Glutamatergic neuron (in vitro differentiated cells): ENCODE results near the gene SST. TPM values are rescaled to one million over a fixed set of nuclear protein-coding genes. Genes with fewer than 3 reads are reported as not detected.

ENCODE experiments used
- DNase-seq: peaks from one replicate; pipeline ENCODE4 v3.0.0; 2022
- H3K27ac Mint-ChIP-seq: one replicate; pipeline ENCODE4 v1.8.0; 2020; ENCODE audit warnings: mild to moderate bottlenecking, mixed read lengths, inconsistent platforms; ENCODE audit not compliant: unreplicated experiment
- H3K27me3 Mint-ChIP-seq: one replicate; pipeline ENCODE4 v1.8.0; 2020; ENCODE audit warnings: mild to moderate bottlenecking, moderate library complexity, mixed read lengths, inconsistent platforms; ENCODE audit not compliant: unreplicated experiment
- H3K36me3 Mint-ChIP-seq: one replicate; pipeline ENCODE4 v1.8.0; 2020; ENCODE audit warnings: mild to moderate bottlenecking, mixed read lengths, inconsistent platforms; ENCODE audit not compliant: unreplicated experiment
- H3K4me1 Mint-ChIP-seq: one replicate; pipeline ENCODE4 v1.8.0; 2020; ENCODE audit warnings: mild to moderate bottlenecking, low read depth, mixed read lengths, inconsistent platforms; ENCODE audit not compliant: unreplicated experiment
- H3K4me3 Mint-ChIP-seq: one replicate; pipeline ENCODE4 v1.8.0; 2020; ENCODE audit warnings: mild to moderate bottlenecking, mixed read lengths, inconsistent platforms; ENCODE audit not compliant: unreplicated experiment
- H3K9me3 Mint-ChIP-seq: one replicate; pipeline ENCODE4 v1.8.0; 2020; ENCODE audit warnings: mild to moderate bottlenecking, moderate library complexity, mixed read lengths, inconsistent platforms; ENCODE audit not compliant: unreplicated experiment
- total RNA-seq: library from RNA; stranded (reverse); fragmentation: NEBNext Ultra II Directional; extraction: Animal tissue kit (Norgen Biotek cat#: 25700); gene quantifications from one replicate; pipeline ENCODE4 v1.2.1, GENCODE V29; 2021; ENCODE audit not compliant: unreplicated experiment
- TF ChIP-seq, protein P1 (sequence below): fragments of 200-600 bp; sonication (generic); IDR thresholded peaks from one replicate; pipeline ENCODE4 v1.5.0; 2021; ENCODE audit not compliant: partially characterized antibody, unreplicated experiment

The SST gene
- total RNA-seq, 1 donor from 2014 or later, result 1,741 TPM

GRCh38 chr3:187705164-187705563 is 35.0 kb upstream of the SST start:
- H3K4me3 Mint-ChIP-seq, result no peak overlapping the region
- DNase-seq, result no peak
- H3K36me3 Mint-ChIP-seq, result no peaks in the 10 kb centered on the region
- peaks cover 2% of the 10 kb centered on the region for H3K27me3 Mint-ChIP-seq
- TF ChIP-seq, protein P1, sequence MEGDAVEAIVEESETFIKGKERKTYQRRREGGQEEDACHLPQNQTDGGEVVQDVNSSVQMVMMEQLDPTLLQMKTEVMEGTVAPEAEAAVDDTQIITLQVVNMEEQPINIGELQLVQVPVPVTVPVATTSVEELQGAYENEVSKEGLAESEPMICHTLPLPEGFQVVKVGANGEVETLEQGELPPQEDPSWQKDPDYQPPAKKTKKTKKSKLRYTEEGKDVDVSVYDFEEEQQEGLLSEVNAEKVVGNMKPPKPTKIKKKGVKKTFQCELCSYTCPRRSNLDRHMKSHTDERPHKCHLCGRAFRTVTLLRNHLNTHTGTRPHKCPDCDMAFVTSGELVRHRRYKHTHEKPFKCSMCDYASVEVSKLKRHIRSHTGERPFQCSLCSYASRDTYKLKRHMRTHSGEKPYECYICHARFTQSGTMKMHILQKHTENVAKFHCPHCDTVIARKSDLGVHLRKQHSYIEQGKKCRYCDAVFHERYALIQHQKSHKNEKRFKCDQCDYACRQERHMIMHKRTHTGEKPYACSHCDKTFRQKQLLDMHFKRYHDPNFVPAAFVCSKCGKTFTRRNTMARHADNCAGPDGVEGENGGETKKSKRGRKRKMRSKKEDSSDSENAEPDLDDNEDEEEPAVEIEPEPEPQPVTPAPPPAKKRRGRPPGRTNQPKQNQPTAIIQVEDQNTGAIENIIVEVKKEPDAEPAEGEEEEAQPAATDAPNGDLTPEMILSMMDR, result no peak
- no peak overlapping the region for H3K27ac Mint-ChIP-seq
- H3K4me1 Mint-ChIP-seq, result no peaks in the 10 kb centered on the region
- peaks cover 1% of the 10 kb centered on the region for H3K9me3 Mint-ChIP-seq

GRCh38 chr3:187702507-187703033 is 32.4 kb upstream of the SST start, which contains the start of gene RTP2:
Gene RTP2, minus strand, starts transcription at chr3:187702557. Its CDS starts 429 bp downstream, at chr3:187702128.
- TF ChIP-seq, protein P1, result no peak
- H3K27ac Mint-ChIP-seq, result no peak within 1 kb of the TSS
- peaks cover 7% of the 10 kb centered on the region for H3K27me3 Mint-ChIP-seq
- no peak for DNase-seq
- no peaks in the 10 kb centered on the region for H3K36me3 Mint-ChIP-seq
- H3K4me1 Mint-ChIP-seq, result no peaks in the 10 kb centered on the region
- no peak within 1 kb of the TSS for H3K4me3 Mint-ChIP-seq
- peaks cover 4% of the 10 kb centered on the region for H3K9me3 Mint-ChIP-seq

DNA sequence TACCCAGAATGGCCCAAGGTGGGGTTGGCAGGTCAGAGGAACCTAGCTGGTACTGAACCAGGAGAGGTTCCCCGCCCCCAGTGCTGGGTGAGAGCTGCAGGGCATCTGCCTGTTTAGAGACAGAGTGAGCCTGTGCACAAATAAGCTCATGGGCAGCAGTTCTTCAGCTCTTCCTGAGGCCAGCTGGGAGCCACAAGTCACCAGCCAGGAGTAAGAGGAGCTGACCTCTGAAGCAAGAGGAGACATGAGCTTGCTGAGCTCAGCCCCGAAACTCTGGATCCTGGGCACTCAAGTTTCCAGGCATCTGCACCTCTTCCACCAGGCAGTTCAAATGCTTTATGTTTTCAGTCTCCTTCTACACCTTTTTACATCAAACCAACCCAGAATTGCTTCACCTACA is 30.1 kb upstream of the SST start:
- Mint-ChIP-seq H3K9me3 (peaks cover 6% of the 10 kb centered on the region), H3K27me3 (peaks cover 7% of the 10 kb centered on the region), H3K4me1 (peaks cover 2% of the 10 kb centered on the region), H3K27ac (no peak overlapping the region), H3K36me3 (no peaks in the 10 kb centered on the region), H3K4me3 (no peak overlapping the region)
- TF ChIP-seq, protein P1, result no peak
- DNase-seq, result no peak

GRCh38 chr3:187698499-187699399 is 28.6 kb upstream of the SST start:
- Mint-ChIP-seq H3K9me3 (peaks cover 6% of the 10 kb centered on the region), H3K36me3 (no peaks in the 10 kb centered on the region), H3K4me1 (peaks cover 2% of the 10 kb centered on the region), H3K4me3 (no peak overlapping the region), H3K27ac (no peak overlapping the region), H3K27me3 (peaks cover 10% of the 10 kb centered on the region)
- TF ChIP-seq, protein P1, result no peak
- DNase-seq, result no peak

- Mint-ChIP-seq H3K27me3 (peaks cover 11% of the 10 kb centered on the region), H3K4me1 (peaks cover 2% of the 10 kb centered on the region), H3K27ac (no peak overlapping the region), H3K4me3 (no peak overlapping the region), H3K36me3 (no peaks in the 10 kb centered on the region), H3K9me3 (peaks cover 6% of the 10 kb centered on the region)
- TF ChIP-seq, protein P1, result no peak
- DNase-seq, result no peak
These were observed 25.8 kb upstream of the SST start for GRCh38 chr3:187696021-187696420.
